Left forelimb (tissue), 1 donor: ENCODE data around the gene TENT4B.
"Not testable (repeated sequence)": the region's sequence is repeated elsewhere in the genome, so short reads cannot be mapped to it uniquely, and the experiment has no call there.

Experiments
- DNase-seq: peaks from one replicate; pipeline ENCODE4 v3.0.0-alpha.2; 2018; ENCODE audit warnings: low spot score

TENT4B gene

GRCh38 chr16:50154420-50154950 lies 1.4 kb downstream of the TENT4B start:
- DNase-seq: no peak

DNA sequence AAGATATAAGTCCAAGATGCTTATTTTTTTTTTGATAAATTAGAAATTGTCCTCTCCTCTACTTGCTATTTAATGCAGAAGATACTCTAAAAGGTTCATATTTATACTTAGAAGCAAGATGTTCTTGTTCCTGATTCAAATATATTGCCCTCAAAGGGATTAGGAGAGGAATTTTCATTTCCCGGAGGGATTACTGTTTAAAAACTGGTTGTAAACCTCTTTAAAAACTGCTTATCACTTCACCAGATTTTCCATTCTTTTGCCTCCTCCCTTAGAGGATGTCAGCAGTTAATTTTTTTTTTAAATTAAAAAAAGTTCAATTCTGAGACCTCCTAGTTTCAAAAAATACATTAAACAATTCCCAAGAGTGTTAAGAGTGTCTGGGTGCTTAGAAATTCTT lies 2.8 kb downstream of the TENT4B start:
- DNase-seq: no peak

GRCh38 chr16:50156590-50156989 lies 3.5 kb downstream of the TENT4B start:
- DNase-seq: no peak

DNA sequence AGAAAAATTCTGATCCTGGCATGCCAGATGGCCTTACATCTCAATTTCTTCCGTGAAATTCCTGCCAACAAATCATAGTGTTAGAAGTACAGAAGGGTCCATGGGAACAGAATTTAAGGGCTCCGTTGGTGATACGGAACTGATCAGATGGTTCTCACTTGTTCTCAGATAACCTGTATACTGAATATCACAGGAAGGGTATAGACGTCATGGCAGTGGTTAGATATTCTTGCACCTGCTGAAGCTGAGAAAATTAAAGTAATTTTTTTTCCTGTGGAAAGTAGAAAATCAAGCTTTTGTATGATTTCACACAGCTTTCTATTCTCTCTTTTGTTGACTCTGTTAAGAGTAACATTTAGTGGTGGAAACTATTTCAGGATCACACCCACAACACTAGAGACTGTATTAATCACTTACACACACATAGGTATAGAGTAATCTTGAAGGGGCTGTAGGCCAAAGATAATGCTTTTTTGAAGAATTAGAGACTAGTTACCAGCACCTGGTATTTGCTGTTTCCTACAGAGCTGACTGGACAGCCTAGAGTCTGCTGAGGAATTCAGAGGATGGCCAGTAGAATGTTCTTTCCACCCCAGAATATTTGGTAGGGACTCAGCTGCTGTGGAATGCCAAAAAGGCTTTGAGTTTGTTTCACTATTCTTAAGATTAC lies 7.5 kb downstream of the TENT4B start:
- DNase-seq: no peak

- DNase-seq: no peak
Observed at GRCh38 chr16:50161950-50162349, 8.8 kb downstream of the TENT4B start.

GRCh38 chr16:50165473-50165872 lies 12.4 kb downstream of the TENT4B start:
- no peak for DNase-seq

- no peak for DNase-seq
Observed at GRCh38 chr16:50166511-50167500, 13.7 kb downstream of the TENT4B start.

DNA sequence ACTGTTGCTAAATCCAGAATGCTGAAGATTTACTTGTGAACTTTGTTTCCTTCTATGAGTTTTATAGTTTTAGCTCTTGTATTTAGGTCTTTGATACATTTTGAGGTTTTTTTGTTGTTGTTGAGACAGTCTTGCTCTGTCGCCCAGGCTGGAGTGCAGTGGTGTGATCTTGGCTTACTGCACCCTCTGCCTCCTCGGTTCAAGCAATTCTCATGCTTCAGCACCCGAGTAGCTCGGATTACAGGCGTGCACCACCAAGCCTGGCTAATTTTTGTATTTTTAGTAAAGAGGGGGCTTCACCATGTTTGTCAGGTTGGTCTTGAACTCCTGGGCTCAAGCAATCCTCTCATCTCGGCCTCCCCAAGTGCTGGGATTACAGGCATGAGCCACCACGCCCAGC lies 14.4 kb downstream of the TENT4B start:
- no peak for DNase-seq

DNA sequence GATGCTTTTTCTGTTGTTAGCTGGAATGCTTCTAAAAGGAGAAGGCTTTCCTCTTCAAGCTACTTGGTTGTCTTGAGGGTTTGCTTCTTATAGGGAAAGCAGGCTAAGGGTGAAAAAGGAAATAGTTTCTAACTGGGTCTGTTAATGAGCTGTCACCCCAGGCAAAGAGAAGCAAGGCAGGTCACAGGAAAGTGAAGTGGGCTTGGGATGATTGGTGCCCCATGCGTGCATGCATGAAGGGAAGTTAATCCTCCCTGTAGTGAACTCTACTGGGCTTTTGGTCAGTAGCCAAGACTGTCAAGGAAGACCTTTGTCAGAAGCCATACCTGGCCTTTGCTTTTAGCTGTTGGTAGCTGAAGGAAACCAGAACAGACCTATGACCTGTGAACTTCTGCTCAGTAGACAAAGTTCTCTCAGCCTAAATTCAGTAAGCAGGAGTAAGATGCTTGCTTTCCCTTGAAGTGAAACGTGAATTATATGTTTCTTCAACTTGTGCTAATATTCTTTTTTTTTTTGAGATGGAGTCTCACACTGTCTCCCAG lies 16.5 kb downstream of the TENT4B start:
- DNase-seq: no peak

GRCh38 chr16:50171773-50172172 lies 18.7 kb downstream of the TENT4B start:
- DNase-seq: not testable (repeated sequence)

DNA sequence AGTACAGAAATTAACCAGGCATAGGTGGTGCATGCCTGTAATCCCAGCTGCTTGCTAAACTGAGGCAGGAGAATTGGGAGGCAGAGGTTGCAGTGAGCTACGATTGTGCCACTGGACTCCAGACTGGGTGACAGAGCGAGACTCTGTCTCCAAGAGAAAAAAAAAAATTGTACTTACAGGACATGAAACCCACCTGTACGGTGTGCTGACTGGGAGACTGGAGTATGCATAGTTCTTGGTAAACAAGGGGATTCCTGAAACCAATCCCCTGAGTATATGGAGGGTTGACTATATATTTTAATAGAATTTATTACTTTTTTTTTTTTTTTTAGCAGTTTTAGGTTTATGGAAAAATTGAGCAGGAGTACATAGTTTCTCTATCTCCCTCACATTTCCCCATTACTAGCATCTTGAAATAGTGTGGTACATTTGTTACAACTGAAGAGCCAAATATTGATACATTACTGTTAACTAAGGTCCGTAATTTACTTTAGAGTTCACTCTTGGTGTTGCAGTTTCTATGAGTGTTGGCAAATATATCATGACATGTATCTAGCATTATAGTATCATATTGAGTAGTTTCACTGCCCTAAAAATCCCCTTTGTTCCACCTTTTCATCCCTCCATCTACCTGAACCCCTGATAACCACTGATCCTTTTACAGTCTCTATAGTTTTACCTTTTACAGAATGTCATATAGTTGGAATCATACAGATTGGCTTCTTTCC lies 19.3 kb downstream of the TENT4B start:
- no peak for DNase-seq

- no peak for DNase-seq
Observed at GRCh38 chr16:50173316-50173715, 20.2 kb downstream of the TENT4B start.

GRCh38 chr16:50178491-50178941 lies 25.4 kb downstream of the TENT4B start:
- no peak for DNase-seq

DNA sequence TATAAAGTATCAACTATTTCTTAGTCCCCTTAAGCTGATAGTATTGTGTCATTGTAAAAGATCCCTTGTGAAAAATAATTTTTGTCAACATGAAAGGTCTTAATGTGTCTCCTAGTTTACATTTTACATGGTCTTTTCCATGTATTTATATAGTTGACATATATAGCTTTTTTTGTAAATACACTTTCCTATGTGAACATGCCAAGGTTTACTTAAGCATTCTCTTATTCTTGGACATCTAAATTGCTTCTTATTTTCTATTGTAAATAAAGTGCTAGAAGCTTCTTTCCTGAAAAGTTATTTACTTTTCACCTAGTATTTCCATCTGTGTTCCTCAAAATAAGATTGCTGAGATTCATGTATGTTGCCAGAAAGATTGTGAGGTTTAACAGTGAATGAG lies 29.3 kb downstream of the TENT4B start:
- no peak for DNase-seq

- DNase-seq: no peak
Observed at GRCh38 chr16:50183316-50183715, 30.2 kb downstream of the TENT4B start.

DNA sequence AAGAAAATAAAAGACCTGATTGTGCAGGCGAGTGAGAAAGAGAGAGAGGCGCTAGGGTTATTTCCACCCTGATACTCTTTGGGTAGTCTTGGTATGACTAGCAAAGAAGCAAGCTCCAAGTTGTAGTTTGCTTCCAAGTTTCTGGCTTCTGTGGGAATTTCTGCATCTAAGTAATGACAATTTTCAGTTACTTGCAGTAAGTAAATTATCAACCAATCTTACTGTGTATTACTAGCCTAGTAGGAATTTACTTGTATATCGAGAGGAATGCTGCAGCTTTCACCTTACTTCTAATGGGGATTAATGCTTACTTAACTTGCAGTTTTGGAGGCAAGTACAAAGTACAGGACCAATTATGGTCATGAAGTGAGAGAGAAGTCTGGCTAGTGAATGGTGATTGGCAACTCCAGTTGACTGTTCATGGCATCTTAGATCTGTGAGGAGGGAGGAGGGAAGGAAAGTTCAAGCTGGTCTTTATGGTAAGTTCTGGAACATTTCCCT lies 31.9 kb downstream of the TENT4B start:
- DNase-seq: no peak

GRCh38 chr16:50188619-50189136 lies 35.6 kb downstream of the TENT4B start:
- DNase-seq: no peak

GRCh38 chr16:50190292-50190691 lies 37.2 kb downstream of the TENT4B start:
- no peak for DNase-seq

DNA sequence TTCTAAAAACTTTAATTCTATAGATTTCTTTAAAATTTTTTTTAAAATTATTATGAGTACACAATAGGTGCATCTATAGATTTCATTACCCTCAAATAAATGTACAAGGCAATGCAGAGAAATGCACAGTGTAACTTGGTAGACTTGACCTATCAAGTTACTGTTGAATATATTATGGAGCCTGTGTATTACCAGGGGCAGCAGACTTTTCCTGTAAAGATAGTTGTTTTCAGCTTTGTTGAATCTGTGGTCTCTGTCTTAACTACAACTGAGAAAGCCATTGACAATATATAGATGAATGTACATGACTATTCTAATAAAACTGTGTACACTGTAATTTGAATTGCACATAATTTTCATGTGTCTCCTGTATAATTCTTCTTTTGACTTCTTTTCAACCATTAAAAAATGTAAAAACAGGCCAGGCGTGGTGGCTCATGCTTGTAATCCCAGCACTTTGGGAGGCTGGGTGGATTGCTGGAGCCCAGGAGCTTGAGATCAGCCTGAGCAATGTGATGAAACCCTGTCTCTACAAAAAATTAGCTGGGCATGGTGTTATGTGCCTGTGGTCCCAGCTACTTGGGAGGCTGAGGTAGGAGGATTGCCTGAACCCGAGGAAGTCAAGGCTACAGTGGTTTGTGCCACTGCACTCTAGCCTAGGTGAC lies 39.4 kb downstream of the TENT4B start:
- DNase-seq: no peak

DNA sequence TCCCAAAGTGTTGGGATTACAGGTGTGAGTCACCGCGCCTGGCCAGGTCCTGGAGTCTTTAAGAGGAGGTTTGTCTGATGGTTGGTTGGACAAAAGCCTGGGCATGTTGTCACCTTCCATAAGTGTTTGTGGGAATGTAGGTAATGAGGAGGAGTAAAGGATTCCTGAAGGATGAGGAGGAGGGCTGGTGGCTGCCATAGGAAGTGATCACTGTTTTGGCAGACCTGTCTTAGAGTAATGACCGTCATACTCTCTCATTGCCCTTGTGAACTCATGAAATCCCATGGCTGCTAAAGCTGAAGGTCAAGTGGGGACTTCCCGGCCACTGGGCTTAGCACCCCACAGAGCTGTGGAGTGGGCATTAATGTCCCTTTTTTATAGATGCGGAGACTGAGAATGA lies 40.5 kb downstream of the TENT4B start:
- no peak for DNase-seq

DNA sequence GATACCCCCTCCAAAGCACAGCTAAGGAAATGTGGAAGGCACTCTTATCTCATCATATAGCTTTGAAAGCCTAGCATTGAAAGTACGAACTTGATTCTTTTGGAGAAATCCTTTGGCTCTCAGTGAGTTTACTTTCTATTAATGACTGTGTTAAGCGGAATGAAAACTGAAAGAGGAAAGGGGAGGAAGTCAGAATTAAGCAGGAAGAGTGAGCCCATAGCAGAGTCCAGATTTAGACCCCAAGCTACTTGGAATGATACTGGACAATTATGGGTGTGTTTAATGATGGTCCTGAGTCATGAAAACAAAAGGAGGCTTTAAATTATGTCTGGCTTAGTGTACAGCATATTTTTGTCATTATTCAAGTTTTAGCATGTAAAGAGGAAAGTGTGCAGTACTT lies 42.2 kb downstream of the TENT4B start:
- DNase-seq: no peak
